ENCODE data around the gene DYNAP. TPM values are rescaled to one million over a fixed set of nuclear protein-coding genes. Genes with fewer than 3 reads are reported as not detected.

The DYNAP gene
- total and polyA plus RNA-seq, 2 experiments from 2014 or later, result 0.13 to 0.28 TPM

DNA sequence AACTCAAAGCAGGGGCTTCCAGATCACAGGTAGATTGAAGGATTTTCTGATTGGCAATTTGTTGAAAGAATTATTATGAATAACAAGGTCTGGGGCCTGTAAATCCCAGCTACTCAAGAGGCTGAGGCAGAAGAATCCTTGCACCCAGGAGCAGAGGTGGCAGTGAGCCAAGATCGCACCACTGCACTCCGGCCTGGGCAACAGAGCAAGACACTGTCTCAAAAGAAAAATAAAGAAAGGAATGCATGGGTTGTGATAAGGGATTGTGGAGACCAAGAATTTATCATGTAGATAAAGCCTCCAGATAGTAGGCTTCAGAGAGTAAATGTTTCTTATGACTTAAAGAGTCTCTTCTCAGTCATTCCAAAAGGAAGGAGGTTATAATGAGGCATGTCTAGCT lies 35.8 kb upstream of the DYNAP start (continued):
- TF ChIP-seq ZNF462 (CRISPR knock-in tag; IDR thresholded peaks at IDR 0.05) (no peak), ZNF114 (CRISPR knock-in tag; IDR thresholded peaks at IDR 0.05) (no peak), ETS1 (IDR thresholded peaks at IDR 0.05) (no peak), EZH2 (IDR thresholded peaks at IDR 0.05; ENCODE audit: low read depth, unreplicated experiment) (no peak)

DNA sequence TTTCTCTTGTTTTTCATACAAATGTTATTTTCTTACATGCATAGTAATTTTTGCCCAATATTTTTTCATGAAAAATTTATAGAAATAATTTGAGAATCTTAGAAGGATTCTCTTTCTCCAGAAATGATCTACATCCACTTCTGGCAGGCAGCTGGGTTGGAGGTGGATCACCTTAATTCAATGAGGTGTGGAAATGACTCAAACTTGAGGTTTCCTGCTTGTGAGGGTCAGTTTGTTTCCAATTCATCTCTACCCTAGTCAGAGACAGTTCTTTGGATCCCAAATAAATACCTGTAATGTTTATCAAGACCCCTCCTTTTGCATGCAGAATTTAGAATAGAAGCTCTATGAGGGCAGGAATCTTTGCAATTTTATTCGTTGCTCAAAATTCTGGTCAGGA lies 35.0 kb upstream of the DYNAP start:
- no peaks in the 10 kb centered on the region for H3K27me3 ChIP-seq (ENCODE audit: insufficient read depth)
- no peak overlapping the region for H3K4me3 Mint-ChIP-seq
- no peaks in the 10 kb centered on the region for H3K27me3 Mint-ChIP-seq (ENCODE audit: insufficient read depth, low read depth, poor library complexity)
- peaks cover 5% of the 10 kb centered on the region for H3K4me1 ChIP-seq (ENCODE audit: insufficient read depth)
- no peaks in the 10 kb centered on the region for H3K9me2 ChIP-seq (ENCODE audit: insufficient read depth)
- H3K36me3 Mint-ChIP-seq (ENCODE audit: low read depth), result peaks cover 35% of the 10 kb centered on the region; the same call in 2 of the 3 replicates
- peaks cover 47% of the 10 kb centered on the region for H3K9me3 Mint-ChIP-seq
- ATAC-seq, result no peak
- no peak for TF ChIP-seq STAT1 (IDR thresholded peaks at IDR 0.05; ENCODE audit: unreplicated experiment)
- TF ChIP-seq, protein P1, sequence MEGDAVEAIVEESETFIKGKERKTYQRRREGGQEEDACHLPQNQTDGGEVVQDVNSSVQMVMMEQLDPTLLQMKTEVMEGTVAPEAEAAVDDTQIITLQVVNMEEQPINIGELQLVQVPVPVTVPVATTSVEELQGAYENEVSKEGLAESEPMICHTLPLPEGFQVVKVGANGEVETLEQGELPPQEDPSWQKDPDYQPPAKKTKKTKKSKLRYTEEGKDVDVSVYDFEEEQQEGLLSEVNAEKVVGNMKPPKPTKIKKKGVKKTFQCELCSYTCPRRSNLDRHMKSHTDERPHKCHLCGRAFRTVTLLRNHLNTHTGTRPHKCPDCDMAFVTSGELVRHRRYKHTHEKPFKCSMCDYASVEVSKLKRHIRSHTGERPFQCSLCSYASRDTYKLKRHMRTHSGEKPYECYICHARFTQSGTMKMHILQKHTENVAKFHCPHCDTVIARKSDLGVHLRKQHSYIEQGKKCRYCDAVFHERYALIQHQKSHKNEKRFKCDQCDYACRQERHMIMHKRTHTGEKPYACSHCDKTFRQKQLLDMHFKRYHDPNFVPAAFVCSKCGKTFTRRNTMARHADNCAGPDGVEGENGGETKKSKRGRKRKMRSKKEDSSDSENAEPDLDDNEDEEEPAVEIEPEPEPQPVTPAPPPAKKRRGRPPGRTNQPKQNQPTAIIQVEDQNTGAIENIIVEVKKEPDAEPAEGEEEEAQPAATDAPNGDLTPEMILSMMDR (conservative IDR thresholded peaks at IDR 0.05; ENCODE audit: low read depth in 2 of 2), result no peak
- no peak for TF ChIP-seq POLR2AphosphoS5 (IDR thresholded peaks at IDR 0.05; ENCODE audit: low read depth)
- no peak for TF ChIP-seq JUNB (IDR thresholded peaks at IDR 0.05; ENCODE audit: unreplicated experiment)
- no peak for TF ChIP-seq NANOG (IDR thresholded peaks at IDR 0.05; ENCODE audit: borderline replicate concordance)
- TF ChIP-seq ZNF114 (CRISPR knock-in tag; IDR thresholded peaks at IDR 0.05), result no peak
- TF ChIP-seq ETS1 (IDR thresholded peaks at IDR 0.05), result no peak
- TF ChIP-seq EZH2 (IDR thresholded peaks at IDR 0.05; ENCODE audit: low read depth, unreplicated experiment), result no peak
- H3K4me1 Mint-ChIP-seq, result peaks cover 11% of the 10 kb centered on the region
- no peak overlapping the region for H3K4me2 ChIP-seq
- H4K20me1 ChIP-seq (replicated peaks; ENCODE audit: insufficient read depth), result no peaks in the 10 kb centered on the region
- H3K4me3 ChIP-seq, result no peak overlapping the region
- no peak for DNase-seq (ENCODE audit: low spot score)
- H3K27ac ChIP-seq (ENCODE audit: low read depth), result no peak overlapping the region
- no peak overlapping the region for H3K27ac Mint-ChIP-seq
- no peaks in the 10 kb centered on the region for H3K79me2 ChIP-seq (replicated peaks; ENCODE audit: insufficient read depth)
- peaks cover 9% of the 10 kb centered on the region; the same call in 1 of the 2 replicates for H3K36me3 ChIP-seq (ENCODE audit: insufficient read depth)
- no peaks in the 10 kb centered on the region for H3F3A ChIP-seq (replicated peaks; ENCODE audit: low read depth)
- H2AFZ ChIP-seq, result no peak overlapping the region

Data from GM23338 (cell line).